Transverse colon (tissue), 3 donors: ENCODE measurements around the gene UNC93A.

Source experiments
- POLR2A ChIP-seq: fragments of 450-650 bp; IDR thresholded peaks from one replicate; pipeline ENCODE4 v1.6.1; 2016; ENCODE audit warnings: antibody characterized with exemption, mild to moderate bottlenecking, moderate library complexity
- TF ChIP-seq, protein P1 (sequence below), 5 experiments: fragments of 200-600 bp in 3 of 5; fragments of 450-650 bp in 2 of 5; sonication (generic) in 3 of 5; IDR thresholded peaks; 1 replicate in 2 of 5; 2 replicates in 3 of 5; pipeline ENCODE4 v1.5.1; 2016 to 2017; ENCODE audit warnings: antibody characterized with exemption in 5 of 5, inconsistent platforms in 3 of 5, mild to moderate bottlenecking in 2 of 5, moderate library complexity in 1 of 5

DNA sequence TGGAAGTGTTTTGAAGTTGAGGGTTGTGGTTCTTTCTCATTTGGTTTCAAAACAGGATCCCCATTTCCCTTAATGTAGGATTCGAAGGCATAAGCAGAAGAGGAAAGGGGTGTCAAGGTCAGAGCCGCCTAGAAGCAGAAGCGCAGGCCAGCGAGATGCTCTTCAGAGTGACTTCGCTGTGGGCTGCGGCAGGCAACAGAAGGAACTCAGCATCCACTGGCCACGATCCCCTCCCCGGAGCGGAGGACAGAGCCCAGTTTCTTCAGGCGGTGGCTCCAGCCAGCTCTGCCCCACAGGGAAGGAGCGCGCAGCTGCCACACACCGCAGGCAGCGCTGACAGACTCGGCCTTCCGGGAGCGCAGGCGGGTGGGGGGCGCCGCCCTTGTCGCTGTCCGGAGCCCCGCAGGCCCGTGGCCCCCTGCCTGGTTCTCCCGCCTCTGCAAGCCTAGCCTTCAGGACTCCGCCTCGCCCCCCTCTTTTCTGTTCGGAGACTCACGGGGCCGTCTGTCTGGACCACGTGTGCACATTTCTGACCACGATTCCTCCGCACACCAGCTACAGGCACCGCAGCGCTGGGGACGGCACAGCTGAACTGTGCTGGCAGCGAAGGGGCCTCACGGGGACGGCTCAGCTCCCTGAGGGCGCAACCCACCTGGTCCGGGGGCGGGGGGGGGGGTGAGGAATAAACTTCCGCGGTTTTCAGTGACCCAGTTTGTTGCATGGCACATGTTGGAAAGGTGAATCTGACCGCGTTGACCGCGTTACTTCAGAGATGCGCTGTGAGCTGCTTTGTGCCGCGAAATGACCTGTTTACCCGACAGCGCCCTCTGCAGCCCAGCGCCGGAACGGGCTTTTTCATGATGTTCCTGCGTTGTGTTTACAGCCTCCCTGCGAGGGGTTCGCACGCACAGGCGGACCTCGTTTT is 59.9 kb downstream of the UNC93A start:
- TF ChIP-seq, protein P1, sequence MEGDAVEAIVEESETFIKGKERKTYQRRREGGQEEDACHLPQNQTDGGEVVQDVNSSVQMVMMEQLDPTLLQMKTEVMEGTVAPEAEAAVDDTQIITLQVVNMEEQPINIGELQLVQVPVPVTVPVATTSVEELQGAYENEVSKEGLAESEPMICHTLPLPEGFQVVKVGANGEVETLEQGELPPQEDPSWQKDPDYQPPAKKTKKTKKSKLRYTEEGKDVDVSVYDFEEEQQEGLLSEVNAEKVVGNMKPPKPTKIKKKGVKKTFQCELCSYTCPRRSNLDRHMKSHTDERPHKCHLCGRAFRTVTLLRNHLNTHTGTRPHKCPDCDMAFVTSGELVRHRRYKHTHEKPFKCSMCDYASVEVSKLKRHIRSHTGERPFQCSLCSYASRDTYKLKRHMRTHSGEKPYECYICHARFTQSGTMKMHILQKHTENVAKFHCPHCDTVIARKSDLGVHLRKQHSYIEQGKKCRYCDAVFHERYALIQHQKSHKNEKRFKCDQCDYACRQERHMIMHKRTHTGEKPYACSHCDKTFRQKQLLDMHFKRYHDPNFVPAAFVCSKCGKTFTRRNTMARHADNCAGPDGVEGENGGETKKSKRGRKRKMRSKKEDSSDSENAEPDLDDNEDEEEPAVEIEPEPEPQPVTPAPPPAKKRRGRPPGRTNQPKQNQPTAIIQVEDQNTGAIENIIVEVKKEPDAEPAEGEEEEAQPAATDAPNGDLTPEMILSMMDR (IDR thresholded peaks at IDR 0.05), result peak; percentile 74 to 85 (median 77)
- TF ChIP-seq POLR2A, result peak; percentile 32
